Measurements from ENCODE around the gene TTLL11.
A peak's percentile ranks its signal among the peaks of the same experiment; 100 is the strongest.

TTLL11 gene

GRCh38 chr9:121785673-121786542, 307.2 kb downstream of the TTLL11 start:
- DNase-seq (ENCODE audit: low read depth), result no peak

GRCh38 chr9:121784731-121785411, 308.2 kb downstream of the TTLL11 start:
- no peak for DNase-seq (ENCODE audit: low read depth)

GRCh38 chr9:121783521-121784507, 309.3 kb downstream of the TTLL11 start:
- DNase-seq (ENCODE audit: low read depth), result no peak

- DNase-seq (ENCODE audit: low read depth), result no peak
Measured at GRCh38 chr9:121783111-121783510, 310.0 kb downstream of the TTLL11 start.

GRCh38 chr9:121782514-121783110, 310.5 kb downstream of the TTLL11 start:
- no peak for DNase-seq (ENCODE audit: low read depth)

- DNase-seq (ENCODE audit: low read depth), result no peak
Measured at GRCh38 chr9:121781701-121782464, 311.2 kb downstream of the TTLL11 start.

- DNase-seq (ENCODE audit: low read depth), result no peak
Measured at GRCh38 chr9:121781145-121781548, 312.0 kb downstream of the TTLL11 start.

GRCh38 chr9:121780177-121781040, 312.7 kb downstream of the TTLL11 start:
- no peak for DNase-seq (ENCODE audit: low read depth)

- no peak for DNase-seq (ENCODE audit: low read depth)
Measured at GRCh38 chr9:121779381-121780117, 313.6 kb downstream of the TTLL11 start.

- peak; percentile 73 for DNase-seq (ENCODE audit: low read depth)
Measured at GRCh38 chr9:121778252-121779225, 314.6 kb downstream of the TTLL11 start.

- no peak for DNase-seq (ENCODE audit: low read depth)
Measured at GRCh38 chr9:121776739-121777637, 316.1 kb downstream of the TTLL11 start.

GRCh38 chr9:121776001-121776738, 316.9 kb downstream of the TTLL11 start:
- DNase-seq (ENCODE audit: low read depth), result no peak

- no peak for DNase-seq (ENCODE audit: low read depth)
Measured at GRCh38 chr9:121774715-121775613, 318.1 kb downstream of the TTLL11 start.

GRCh38 chr9:121773954-121774714, 319.0 kb downstream of the TTLL11 start:
- DNase-seq (ENCODE audit: low read depth), result no peak

Measured in EH (cell line).